CD4-positive, alpha-beta T cell treated with Interleukin-12 subunit alpha and Interleukin-12 subunit beta, for 1 hour (primary cell): ENCODE results near the gene SRP68.
"Not testable (repeated sequence)": the region's sequence is repeated elsewhere in the genome, so short reads cannot be mapped to it uniquely, and the experiment has no call there.

Source experiments
- DNase-seq: peaks from one replicate; pipeline ENCODE4 v3.0.0-alpha.2; 2020

The SRP68 gene

DNA sequence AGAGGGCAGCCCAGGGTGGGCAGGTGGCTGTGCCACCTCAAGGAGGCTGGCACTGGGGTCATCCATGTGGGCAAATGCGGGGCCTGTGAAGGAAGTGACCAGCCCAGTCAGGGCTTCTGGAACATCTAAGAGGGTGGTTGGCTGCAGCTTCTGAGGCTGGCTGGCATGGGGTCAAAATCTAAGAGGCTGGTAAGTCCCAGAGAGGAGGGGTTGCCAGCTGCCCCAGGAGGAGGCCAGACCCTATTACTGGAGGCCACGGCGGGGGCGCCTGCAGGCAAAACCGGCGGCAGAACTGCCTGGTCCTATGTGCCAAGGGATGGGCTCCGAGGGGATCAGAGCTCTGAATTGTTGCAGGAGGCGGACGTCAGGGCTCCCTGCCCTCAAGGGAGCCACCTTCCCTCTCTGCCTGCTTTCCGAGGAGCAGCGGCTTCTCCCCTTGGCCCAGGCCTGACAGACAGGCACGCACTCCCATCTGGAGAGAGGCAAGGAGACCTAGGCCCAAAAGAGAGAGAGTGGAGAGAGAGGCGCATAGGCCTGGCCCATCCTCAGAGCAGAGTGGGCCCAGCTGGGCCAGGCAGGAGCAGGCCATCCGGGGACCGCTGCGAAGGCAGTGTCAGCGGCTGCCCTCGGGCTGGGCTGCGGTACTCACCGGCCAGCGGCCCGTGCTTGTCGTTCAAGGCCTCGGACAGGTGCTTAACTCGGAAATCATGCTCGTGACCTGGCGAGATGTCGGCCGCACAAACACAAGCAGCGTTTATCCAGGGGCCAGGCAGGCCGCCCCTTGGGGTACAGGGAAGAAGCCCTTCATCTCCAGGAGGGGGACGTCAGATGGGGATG lies 17.6 kb upstream of the SRP68 start:
- no peak for DNase-seq

DNA sequence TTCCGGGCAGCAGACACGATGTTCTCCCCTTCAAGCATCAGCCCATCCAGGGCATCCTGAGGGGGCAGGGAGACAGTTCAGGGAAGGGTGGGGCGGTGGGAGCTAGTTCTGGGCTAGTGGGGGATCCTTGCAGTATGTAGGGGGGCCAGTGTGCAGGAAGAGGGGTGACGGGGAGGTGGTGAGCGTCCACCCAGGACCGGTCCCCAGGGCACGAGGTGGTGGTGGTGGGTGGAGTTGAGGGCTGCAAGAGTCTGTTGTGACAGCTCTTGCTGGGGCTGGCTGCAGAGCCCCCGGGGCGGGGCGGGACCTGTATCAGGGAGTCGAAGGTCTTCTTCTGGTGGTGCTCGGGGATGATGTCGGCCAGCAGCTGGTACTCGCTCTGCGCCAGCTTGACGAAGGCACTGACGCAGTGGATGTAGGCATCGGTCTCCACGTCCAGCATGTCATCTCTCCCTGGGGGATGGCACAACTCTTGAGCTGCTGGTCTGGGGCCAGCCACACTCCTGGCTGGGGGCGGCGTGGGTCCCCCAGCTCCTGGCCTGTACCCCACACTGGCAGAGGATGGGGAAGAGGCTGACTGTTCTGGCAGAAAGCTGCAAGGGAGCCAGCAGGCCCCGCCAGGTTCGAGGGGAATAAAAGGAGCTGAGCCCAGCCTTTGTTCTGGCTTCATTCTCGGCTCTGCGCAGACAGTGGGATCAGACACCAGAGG lies 16.7 kb upstream of the SRP68 start:
- no peak for DNase-seq

DNA sequence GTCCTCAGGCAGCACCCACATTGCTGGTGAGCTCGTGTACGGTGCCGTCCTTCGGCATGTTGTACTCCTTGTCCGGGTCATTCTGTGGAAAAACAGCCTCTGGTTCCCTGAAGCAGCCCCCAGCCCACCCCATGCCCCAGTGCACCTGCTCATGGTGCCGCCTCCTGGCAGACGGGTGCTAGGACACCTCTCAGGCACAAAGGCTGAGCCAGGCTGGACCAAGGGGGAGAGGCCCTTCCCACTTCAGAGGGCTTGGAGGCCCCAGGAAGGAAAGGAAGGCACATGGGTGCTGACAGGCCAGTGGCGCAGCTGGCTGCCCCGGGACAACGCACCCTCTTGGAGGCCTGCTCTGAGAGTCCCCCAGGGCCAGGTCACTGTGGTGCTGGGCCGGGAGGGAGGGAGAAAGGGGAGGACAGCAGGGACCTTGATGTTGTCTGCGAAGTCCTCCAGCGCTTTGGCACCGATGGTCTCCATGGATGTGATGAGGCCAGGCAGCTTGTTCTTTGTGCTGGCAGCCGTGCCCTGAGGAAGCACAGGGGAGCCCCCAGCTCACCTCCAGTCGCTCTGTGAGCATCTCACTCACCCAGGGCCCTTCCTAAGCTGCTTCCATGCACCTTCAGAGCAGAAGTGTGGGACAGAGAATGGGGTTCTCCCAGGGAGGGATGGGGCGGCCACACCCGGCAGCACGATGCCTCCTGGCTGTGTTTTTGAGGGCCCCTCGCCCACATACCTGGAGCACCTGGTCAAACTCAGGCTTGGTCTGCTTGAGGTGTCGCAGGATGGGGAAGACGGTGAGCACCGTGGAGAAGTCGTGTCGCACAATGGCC lies 15.9 kb upstream of the SRP68 start:
- DNase-seq = no peak

DNA sequence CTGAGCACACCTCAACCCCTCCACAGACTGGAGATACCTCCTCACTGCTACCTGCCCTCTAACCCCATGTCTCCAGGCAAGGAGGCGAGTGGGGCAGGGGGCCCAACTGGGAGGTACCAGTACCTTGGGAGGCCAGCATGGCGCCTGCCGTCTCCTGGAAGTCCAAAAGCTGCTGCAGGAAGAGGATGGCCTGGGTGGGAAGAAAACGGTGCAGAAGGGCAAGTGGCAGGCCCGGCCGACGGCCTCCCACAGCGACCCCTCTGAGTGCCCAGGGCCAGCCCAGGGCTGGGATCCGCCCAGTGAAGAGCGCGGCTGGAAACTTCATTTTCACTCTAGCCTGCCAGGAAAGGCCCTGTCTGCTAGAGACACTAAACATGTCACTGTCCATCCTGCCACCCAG lies 15.2 kb upstream of the SRP68 start:
- DNase-seq = no peak

DNA sequence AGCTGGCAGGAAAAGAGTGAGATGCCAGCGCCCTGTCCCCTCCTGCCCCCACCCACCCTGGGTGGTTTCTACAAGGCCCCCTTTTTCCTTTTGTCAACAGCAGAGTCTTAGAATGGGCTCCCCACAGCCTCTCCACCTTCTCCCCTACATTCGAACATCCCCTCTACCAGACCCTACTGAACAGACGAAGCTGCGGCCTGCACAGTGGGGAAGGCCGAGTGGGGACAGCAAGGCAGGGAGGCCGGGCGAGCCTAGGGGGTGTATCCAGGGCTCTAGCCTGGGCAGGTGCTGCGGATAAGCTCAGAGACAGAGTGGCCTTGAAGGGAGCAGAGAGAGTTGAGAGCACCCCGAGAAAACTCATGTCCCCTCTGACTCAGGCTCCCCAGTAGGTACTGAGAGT lies 14.1 kb upstream of the SRP68 start:
- DNase-seq = no peak

DNA sequence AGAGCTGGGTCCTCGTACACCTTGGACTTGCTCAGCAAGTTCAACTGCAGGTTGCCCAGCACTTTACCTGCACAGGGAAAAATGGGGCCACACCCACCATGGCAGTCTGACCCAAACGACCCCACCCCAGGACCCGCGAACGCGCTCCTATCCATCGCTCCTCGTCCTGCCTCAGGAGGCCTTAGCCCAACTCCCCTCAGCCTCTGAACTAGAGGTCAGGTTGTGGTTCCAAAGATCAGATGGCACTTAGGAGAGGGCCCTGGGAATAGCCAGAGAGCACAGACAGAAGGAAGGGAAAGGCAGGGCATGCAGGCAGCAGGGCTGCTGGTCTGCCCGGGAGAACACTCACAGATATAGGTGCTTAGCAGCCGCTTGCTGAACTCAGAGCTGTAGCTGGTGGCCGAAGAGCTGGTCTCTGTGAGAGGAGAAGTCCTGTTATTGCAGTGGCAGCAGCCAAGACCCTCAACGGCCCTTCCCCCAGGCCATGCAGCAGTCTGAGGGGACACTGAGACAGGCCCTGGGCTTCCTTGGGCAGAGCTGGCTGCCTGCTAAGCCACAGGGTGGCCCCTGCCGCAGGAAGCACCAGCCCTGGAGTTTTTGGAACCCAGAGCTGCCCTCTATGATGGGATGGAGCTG lies 13.5 kb upstream of the SRP68 start:
- no peak for DNase-seq

DNA sequence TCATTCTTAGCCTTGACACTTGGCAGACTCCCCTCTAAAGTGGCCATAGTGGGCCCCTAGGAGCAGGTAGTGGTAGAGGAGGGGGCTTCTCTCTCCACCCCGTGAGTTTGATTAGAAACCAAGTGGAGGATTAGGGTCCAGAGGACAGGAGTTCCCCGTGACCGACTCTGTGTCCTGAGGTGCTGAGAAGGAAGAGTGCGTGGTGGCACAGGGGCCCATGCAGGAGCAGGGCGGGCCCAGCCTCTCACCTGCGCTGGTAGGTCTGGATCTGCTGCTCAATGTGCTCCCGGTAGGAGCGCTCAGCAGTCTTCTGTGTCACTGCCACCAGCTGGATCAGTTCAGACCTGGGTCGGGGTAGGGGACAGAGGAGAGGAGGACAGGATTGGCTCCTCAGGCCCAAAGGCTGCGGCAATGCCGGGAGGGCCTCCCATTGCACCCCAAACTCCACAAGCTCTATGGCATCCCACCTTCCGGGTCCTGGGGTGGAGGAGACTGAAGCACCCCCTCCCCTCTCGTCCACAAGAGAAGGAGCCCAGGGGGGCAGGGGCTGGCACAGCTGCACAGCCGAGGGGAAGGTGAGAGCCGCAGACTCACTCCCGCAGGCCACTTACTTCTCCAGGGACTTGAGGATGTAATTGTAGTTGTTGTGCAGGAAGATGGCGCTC lies 12.9 kb upstream of the SRP68 start:
- DNase-seq = no peak

DNA sequence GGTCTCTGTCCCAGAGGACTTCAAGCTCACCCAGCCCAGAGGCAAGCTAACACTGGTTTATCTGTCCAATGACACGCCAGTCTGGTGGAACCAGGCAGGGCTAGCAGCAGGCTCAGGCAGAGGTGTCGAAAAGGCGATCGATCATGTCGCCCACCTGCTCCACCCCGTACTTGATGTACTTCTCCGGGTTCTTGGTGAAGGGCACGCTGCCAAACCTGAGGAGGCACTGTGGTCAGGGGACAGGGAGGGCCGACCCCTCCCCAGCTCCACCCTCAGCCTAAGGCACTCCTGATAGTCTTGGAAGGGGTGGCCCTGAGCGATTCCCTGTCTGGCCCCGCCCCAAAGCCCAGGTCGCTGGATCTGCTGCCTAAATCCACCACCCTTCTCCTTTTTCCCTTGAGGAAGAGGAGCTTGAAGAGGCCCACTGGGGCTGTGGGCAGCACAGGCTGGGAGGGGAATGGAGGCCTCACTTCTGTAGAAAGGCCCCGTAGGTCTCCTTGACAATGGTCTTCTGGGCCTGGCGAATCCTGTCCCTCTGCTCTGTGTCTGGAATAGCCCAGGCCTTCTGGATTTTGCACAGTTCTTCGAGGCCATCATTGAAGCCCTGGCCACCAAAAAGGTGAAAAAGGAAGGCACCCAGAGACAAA lies 11.3 kb upstream of the SRP68 start:
- no peak for DNase-seq

DNA sequence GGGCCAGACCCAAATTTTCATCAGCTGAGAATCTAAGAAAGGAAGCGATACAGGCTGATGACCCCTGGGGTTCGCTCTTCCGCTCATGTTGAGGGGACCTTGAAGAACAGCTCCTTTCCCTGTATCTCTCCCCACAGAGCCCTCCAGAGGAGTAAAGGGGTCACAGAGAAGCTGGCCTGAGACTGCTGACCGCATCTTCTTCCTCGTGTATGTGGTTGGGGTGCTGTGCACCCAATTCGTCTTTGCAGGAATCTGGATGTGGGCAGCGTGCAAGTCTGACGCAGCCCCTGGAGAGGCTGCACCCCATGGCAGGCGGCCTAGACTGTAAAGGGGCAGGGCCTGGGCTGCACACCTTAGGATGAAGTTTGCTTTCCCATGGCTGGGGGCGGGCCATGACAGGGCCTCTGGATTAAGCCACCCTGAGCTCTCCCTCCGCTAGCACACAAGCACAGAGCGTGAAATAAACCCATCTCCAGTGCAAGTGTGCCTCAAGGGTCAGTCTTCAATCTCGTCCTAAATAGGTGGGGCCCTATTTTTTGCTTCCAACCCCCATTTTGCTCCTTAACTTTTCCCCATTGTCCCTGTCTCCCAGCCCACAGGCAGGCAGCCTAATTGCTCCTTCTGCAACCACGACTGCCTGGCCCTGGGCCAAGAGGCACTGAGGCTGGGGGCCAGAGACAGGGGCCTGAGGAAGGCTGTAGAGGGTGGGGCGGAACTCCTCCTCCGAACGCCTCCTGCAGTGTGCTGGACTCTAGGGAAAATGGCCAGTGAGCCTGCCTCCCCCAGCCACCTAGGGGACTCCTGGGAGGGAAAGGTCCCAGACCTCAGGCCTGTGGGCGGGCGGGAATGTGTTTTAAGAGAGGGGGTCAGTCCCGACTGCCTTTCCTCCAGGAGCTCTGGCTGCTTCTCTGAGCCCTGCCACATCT lies 10.3 kb upstream of the SRP68 start:
- DNase-seq = no peak

DNA sequence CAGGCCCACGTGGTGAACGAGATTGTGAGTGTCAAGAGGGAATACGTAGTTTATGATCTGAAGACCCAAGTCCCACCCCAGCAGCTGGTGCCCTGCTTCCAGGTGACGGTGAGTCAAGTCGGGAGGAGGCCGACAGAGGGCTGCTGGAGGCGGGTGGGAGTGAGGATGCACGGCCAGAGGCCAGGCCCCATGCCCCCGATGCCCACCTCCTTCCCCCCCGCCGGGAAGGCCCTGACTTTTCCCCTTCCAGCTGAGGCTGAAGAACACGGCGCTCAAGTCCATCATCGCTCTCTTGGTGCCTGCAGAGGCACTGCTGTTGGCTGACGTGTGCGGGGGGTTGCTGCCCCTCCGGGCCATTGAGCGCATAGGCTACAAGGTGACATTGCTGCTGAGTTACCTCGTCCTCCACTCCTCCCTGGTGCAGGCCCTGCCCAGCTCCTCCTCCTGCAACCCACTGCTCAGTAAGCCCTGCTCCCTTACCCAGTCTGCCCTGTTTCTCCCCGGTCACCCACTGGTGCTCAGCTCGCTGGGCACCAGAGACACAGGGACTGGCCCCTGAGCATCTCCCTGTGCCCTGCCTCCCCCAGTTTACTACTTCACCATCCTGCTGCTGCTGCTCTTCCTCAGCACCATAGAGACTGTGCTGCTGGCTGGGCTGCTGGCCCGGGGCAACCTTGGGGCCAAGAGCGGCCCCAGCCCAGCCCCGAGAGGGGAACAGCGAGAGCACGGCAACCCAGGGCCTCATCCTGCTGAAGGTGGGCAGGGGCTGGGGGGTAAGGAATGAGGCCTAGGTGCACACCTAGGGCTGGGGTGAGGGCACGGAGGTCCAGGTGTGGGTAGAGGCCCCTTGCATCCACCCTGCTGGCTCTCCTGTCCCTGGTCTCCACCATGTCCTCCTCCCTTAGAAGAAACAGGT lies 9.2 kb upstream of the SRP68 start:
- no peak for DNase-seq

DNA sequence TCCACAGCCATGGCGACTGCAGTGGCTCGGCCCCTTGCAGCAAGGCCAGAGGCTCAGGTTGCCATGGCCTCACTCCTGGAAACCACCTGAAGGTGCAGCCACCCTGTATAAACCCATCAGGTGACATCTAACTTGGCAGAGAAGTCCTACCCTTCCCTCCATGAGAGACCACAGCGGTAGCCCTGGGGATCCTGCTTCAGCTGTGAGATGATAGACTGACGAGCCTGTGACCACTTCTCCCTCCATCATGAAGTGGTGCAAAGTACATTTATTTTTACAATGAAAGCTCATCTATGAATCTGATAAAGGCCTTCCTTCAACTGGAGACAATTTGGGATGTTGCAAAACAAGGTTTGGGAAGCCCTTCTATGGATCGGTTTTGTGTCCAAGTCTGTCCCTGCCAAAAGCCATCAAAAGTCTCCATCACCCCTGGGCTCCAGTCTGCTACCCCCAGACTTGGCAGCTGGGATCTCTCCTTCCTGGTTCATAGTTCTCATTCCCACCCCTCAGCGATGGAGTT lies 8.5 kb upstream of the SRP68 start:
- no peak for DNase-seq

DNA sequence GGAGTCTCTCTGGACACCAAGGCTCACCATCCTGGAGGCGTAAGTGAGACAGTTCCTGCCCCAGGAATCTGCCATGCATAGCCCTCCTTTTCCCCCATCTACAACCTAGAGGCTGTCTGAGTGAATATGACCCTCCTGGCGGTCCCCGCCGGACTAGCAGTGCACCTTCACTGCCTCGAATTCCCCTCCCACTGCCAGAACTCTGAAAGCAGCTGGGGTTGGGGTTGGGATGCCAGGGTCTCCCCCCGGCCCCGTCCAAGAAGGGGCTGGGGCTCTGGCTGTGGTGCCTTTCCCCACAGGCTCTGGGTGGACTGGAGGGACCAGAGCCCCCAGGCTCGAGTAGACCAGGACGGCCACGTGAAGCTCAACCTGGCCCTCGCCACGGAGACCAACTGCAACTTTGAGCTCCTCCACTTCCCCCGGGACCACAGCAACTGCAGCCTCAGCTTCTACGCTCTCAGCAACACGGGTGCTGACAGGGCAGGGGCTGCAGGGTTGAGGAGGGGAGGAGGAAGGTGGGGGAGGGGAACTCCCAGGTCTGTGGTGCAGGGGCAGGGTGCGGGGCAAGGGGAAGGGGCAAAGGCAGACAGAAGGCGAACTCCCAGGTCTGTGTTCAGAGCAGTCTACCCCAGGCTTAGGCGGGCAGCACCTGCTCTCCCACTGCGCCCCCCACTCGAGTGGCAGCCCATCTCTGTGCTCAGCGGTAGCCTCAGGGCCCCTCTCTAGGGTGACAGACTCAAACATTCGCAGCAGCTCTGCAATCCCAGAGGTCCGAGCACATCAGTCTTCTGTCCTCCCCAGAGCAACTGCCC lies 7.8 kb upstream of the SRP68 start:
- DNase-seq = no peak

DNA sequence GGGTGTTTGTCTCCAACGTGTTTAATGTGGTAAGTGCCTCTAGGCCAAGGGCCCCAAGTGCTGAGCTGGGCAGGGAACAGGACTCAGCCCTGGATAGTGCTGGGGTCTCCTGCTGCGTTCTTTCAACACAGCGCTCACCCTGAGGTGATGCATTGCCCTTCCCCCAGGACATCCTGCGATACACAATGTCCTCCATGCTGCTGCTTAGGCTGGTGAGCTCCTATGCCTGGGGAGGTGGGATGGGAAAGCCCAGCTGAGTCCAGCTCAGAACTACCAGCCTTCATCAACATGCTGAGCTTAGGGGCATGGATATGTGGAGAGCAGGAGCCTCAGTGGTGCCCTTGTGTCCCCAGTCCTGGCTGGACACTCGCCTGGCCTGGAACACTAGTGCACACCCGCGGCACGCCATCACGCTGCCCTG lies 7.2 kb upstream of the SRP68 start:
- no peak for DNase-seq

DNA sequence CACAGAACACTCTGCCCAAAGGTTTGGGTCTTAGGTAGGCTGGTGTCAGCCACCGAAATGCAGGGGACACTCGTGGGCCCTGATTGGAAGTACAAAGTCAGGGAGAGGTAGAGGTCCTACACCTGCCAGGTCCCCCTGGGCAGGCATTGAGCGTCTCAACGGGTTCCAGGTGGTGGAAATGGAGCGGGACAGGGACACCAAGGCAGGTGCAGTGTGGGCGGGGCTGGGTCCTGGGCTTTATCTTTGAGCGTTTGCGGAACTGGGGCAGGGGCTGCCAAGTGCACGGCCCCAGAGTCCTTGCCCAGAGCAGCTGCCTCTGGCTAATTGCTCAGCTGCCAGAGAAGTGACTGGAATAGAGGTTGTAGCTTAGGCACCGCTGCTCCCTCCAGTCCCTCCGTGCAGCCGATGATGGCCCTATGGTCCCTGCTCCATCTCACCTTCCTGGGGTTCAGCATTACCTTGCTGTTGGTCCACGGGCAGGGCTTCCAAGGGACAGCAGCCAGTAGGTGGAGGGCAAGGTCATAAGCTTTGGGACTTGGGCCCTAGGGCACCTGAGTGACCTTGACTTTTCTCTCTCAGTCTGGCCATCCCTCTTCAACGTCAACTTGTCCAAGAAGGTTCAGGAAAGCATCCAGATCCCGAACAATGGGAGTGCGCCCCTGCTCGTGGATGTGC lies 6.7 kb upstream of the SRP68 start, which contains the start of gene ZACN:
ZACN (plus strand) TSS at position 323 of the 675 bp plus-strand sequence; CDS start at position 406, 83 bp downstream.
- no peak for DNase-seq

DNA sequence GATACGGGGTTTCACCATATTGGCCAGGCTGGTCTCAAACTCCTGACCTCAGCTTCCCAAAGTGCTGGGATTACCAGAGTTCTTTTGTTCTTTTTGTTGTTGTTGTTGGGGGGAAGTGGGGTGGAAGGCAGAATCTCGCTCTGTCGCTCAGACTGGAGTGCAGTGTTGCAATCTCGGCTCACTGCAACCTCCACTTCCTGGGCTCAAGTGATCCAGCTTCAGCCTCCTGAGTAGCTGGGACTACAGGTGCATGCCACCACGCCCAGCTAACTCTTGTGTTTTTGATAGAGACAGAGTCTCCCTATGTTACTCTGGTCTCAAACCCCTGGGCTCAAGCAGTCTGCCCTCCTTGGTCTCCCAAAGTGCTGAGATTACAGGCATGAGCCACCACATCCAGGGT lies 6.1 kb upstream of the SRP68 start:
- DNase-seq = not testable (repeated sequence)

DNA sequence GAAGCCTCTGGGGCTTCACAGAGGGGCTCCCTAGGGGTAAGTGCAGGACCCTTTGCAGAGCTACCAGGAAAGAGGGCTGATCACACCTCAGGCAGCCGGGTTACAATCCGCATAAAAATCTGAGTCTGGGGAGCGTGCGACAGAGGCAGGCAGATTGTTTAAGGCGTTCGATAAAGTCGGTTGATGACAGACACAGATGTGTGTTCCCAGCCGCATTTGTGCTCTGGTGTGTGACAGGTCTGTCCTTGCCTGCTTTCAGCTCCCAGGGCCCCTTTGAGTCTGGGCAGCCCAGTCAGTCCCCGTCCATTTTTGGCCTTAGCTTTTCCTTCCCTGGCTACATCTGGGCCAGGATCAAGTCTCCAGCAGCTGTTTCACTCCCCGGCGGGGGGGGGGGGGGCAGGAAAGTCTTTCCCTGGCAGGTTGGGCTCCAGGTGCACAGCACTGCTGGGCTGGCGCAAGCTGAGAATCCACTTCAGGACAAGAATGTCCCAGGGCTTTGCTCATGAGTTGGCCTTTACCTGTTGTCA lies 5.3 kb upstream of the SRP68 start:
- no peak for DNase-seq

DNA sequence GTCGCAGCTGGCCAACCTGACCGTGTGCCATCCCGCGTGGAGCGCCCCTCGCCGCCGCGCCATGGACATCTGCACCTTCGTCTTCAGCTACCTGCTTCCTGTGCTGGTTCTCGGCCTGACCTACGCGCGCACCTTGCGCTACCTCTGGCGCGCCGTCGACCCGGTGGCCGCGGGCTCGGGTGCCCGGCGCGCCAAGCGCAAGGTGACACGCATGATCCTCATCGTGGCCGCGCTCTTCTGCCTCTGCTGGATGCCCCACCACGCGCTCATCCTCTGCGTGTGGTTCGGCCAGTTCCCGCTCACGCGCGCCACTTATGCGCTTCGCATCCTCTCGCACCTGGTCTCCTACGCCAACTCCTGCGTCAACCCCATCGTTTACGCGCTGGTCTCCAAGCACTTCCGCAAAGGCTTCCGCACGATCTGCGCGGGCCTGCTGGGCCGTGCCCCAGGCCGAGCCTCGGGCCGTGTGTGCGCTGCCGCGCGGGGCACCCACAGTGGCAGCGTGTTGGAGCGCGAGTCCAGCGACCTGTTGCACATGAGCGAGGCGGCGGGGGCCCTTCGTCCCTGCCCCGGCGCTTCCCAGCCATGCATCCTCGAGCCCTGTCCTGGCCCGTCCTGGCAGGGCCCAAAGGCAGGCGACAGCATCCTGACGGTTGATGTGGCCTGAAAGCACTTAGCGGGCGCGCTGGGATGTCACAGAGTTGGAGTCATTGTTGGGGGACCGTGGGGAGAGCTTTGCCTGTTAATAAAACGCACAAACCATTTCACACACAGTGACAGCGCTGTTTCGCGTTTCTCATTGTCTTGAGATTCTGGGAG lies 4.7 kb upstream of the SRP68 start:
- peak; percentile 48 for DNase-seq
